Skeletal muscle cell (primary cell): ENCODE results near the gene TMEM97.
"Not testable (repeated sequence)": the region's sequence is repeated elsewhere in the genome, so short reads cannot be mapped to it uniquely, and the experiment has no call there.

Source experiments
- DNase-seq: peaks from one replicate; pipeline ENCODE4 v3.0.0-alpha.2; 2010; ENCODE audit warnings: low read depth
- H3K4me3 ChIP-seq: 2 replicates; pipeline ENCODE4 v1.5.1; 2011; ENCODE audit warnings: low read depth, mild to moderate bottlenecking, control low read depth, low read length, moderate library complexity

The TMEM97 gene

DNA sequence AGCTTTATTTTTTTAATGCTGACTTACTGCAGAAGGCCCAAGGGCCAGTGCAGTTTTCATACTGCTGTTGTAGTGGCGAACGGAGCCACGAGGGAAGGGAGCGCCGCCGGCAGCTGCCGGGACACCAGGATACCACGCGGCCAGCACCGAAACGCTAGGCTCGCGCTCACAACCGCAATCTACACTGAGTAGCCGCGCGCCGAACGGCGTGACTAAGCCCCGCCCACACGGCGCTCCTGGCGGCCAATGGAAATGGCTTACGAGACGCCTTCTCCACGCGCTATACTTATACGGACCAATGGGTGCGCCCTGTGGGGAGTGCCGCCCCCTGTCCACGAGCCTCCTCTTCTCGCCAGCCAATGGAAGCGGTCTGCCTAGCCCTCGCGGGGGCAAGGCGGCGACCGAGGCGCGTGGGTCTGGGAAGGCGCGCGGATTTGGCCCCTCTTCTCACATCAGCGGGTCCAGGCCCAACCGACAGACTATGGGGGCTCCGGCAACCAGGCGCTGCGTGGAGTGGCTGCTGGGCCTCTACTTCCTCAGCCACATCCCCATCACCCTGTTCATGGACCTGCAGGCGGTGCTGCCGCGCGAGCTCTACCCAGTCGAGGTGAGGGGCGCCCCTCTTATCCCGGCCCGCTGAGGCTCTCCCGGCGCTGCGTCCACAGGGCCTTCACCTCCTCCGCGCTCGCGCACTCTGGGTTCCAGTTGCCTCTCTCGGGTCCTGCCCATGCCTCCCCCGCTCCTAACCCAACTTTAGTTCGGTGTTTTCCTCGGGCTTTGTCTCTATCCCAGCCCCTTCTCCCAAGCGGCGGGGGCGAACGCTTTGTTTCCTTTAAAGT, at the start of gene TMEM97:
Gene TMEM97, plus strand, starts transcription at position 442 of the 839 bp plus-strand sequence. Its CDS starts 40 bp downstream, at position 482.
- peak; percentile 94 for DNase-seq
- H3K4me3 ChIP-seq = peak within 1 kb of the TSS; percentile 72

GRCh38 chr17:28270055-28270454, 48.9 kb upstream of the TMEM97 start:
- DNase-seq = no peak
- no peak overlapping the region for H3K4me3 ChIP-seq

- no peak for DNase-seq
- no peak overlapping the region for H3K4me3 ChIP-seq
Observed at GRCh38 chr17:28270926-28271325, 48.1 kb upstream of the TMEM97 start.

DNA sequence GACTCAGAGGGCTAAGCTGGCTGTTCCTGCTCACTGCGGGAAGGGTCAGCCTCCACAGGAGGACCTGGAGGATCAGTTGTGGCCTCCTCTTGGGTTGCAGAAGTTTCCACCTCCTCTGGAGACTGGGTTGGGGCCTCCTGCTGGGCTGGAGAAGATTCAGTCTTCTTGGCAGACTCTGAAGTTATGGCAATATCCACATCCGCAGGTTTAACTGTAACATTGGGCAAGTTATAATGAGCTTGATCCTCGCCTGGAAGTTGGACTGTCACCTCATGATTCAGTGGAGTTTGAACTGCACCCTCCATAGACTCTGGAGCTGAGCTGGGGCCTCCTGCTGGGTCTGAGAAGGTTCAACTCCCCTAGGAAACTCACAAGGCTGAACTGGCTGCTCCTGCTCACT, 47.6 kb upstream of the TMEM97 start:
- DNase-seq = no peak

DNA sequence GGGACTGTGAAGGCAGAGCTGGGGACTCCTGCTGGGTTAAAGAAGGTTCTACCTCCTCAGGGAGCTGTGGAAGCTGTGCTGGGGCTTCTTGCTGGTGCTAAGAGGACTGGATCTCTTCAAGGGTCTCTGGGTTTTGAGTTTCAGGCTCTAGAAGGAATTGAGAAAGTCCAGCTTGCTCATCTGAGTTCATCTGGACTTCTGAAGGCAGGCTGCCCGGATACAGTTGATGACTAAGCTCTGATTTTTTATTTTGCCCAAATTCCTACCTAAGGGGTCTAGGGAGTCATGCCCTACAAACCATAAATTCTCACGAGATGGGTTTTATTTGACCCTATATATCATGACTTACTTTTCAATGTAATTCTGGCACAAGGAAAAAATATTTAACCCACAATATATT, 46.8 kb upstream of the TMEM97 start:
- DNase-seq = no peak
- no peak overlapping the region for H3K4me3 ChIP-seq

More for the DNA sequence above, 47.6 kb upstream of the TMEM97 start:
- H3K4me3 ChIP-seq = no peak overlapping the region

DNA sequence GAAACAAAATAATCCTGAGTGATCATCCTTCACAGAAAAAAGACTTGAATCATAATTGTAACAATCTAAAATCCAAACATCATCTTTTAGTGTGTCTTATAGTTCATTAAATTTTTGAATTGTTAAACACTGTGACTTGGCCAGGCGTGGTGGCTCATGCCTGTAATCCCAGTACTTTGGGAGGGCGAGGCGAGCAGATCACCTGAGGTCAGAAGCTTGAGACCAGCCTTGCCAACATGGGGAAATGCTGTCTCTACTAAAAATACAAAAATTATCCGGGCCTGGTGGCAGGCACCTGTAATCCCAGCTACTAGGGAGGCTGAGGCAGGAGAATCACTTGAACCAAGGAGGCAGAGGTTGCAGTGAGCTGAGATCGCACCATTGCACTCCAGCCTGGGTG, 45.7 kb upstream of the TMEM97 start:
- DNase-seq = not testable (repeated sequence)

GRCh38 chr17:28274591-28275265, 44.3 kb upstream of the TMEM97 start:
- DNase-seq = no peak
- H3K4me3 ChIP-seq = no peak overlapping the region

More for the DNA sequence above, 45.7 kb upstream of the TMEM97 start:
- not testable (repeated sequence) for H3K4me3 ChIP-seq

DNA sequence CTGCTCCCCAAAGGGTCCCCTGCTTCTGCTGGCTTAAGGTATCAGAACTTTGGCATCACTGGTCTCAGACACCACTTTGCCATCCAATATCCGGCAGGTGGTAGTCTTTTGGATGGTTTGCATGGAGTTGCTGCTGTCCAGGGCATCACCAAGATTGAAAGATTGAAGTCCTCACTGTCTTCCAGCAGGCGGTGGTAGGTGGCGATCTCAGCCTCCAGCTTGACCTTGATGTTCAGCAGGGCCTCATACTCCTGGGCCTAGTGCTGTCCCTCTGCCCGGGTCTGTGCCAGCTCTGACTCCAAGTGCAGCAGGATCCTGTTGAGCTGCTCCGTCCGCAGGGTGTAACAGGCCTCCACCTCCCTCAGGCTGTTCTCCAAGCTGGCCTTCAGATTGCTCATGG, 43.0 kb upstream of the TMEM97 start:
- H3K4me3 ChIP-seq = no peak overlapping the region

GRCh38 chr17:28279411-28279810, 39.6 kb upstream of the TMEM97 start:
- no peak for DNase-seq
- no peak overlapping the region for H3K4me3 ChIP-seq

More for the DNA sequence above, 43.0 kb upstream of the TMEM97 start:
- DNase-seq = no peak

DNA sequence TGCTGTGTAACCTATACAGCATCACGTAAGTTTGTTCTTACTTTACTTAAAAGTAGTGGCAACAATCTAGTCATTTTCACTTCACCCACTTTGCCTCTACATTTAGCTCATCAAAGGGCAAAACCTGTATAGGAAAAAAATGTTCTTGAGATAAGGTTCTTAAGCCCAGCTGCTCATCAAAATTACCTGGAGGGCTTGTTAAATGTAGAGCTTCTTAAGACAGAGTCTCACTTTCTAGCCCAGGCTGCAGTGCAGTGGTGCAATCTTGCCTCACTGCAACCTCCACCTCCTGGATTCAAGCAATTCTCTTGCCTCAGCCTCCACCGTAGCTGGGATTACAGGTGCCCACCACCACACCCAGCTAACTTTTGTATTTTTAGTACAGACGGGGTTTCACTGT, 38.2 kb upstream of the TMEM97 start:
- no peak overlapping the region for H3K4me3 ChIP-seq
- no peak for DNase-seq

DNA sequence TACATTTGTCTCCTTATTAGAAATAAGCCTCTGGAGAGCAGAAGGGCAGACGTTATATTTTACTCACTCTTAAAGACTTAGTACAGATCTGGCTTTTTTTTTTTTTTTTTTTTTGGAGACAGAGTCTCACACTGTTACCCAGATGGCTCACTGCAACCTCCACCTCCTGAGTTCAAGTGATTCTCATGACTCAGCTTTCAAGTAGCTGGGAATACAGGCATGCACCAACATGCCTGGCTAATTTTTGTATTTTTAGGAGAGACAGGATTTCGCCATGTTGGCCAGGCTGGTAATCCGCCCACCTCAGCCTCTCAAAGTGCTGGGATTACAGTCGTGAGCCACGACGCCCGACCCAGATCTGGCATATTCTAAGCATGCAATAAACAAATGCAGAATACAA, 36.4 kb upstream of the TMEM97 start:
- DNase-seq = peak; percentile 84
- H3K4me3 ChIP-seq = no peak overlapping the region

DNA sequence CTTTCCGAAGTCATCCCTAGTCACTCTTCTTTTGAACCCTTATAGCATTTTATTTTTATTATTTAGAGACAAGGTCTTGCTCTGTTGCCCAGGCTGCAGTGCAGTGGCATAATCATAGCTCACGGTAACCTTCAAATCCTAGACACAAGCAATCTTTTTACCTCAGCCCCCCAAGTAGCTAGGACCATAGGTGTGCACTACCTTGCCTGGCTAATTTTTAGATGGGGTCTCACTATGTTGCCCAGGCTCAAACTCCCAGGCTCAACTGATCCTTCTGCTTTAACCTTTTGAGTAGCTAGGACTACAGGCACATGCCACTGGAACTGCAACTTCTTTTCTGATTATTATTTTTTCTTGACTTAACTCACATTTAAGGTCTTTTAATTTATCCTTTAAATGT, 33.0 kb upstream of the TMEM97 start:
- H3K4me3 ChIP-seq = no peak overlapping the region

GRCh38 chr17:28290703-28291102, 28.3 kb upstream of the TMEM97 start:
- no peak overlapping the region for H3K4me3 ChIP-seq
- DNase-seq = no peak

More for the DNA sequence above, 33.0 kb upstream of the TMEM97 start:
- no peak for DNase-seq

DNA sequence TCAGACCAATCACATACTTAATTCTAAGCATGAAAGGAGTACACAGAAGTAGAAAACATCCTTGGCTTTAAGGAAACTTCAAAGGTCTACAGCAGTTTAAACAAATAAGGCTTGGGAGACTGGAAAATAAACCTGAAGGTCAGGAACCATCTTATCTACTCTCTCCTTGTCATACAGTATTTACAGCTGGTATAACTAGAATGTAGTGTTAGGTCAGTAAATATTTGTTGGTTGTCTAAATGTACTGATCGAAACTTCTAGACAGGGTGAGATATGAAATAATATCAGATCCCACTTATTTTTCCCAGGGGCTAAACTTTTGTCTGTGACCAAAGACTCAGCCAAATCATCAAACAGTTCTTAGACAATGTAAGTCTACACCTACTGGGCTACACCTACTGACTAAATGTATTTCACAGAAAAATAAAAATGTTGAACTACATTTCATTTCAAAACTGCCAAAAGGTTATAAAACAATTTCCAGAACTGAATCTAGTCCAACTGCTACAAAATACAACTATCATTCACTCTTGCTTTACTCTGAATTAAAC, 27.1 kb upstream of the TMEM97 start:
- DNase-seq = no peak
- H3K4me3 ChIP-seq = no peak overlapping the region

DNA sequence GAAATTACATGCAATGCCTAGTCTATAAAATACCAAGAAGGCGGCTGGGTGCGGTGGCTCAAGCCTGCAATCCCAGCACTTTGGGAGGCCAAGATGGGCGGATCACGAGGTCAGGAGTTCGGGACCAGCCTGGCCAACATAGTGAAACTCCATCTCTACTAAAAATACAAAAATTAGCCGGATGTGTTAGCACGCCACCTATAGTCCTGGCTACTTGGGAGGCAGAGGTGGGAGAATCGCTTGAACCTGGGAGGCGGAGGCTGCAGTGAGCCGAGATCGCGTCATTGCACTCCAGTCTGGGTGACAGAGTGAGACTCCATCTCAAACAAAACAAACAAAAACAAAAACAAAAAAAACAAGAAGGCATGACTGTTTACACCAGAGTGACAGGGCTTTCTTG, 26.1 kb upstream of the TMEM97 start:
- H3K4me3 ChIP-seq, DNase-seq: not testable (repeated sequence)

DNA sequence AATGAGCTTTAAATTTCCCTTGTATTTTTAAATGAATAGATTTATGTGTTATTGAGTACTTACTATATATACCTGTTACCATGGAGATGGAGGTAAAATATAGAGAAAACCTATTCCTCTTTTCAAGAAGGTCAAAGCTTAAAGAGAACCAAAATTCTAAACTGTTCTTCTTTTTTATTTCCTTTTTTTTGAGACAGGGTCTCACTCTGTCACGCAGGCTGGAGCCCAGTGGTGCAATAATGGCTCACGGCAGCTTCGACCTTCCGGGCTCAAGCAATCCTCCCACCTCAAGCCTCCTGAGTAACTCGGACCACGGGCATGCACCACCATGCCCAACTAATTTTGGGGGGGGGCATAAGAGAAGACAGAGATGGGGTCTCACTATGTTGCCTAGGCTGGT, 25.0 kb upstream of the TMEM97 start:
- no peak for DNase-seq
- no peak overlapping the region for H3K4me3 ChIP-seq

GRCh38 chr17:28295677-28296578, 23.1 kb upstream of the TMEM97 start:
- no peak overlapping the region for H3K4me3 ChIP-seq
- DNase-seq = no peak

GRCh38 chr17:28298449-28298848, 20.6 kb upstream of the TMEM97 start:
- H3K4me3 ChIP-seq = no peak overlapping the region
- DNase-seq = no peak

DNA sequence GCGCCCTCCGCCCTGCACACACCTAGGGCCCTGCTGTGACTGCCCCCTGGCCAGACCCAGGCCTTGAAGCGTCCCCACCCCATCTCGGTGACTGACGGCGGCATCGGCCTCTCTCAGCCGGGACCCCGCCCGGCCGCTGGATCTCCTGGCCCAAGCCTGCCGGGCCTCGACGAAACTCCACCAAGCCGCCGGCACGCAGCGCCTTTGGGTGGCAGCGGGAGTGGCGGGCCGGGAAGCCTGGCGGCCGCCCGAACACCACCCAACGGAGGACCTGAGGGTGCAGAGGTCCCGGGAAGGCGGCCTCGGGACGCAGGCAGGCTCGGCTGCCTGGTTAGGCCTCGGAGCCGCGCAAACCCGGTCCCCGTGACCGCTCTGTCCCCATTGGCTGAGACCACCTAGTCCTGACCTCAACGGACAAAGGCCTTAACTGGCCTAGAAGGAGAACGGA, 12.0 kb upstream of the TMEM97 start:
- DNase-seq = no peak

More for the DNA sequence above, 12.0 kb upstream of the TMEM97 start:
- no peak overlapping the region for H3K4me3 ChIP-seq
